A673 (cell line): ENCODE measurements around the gene METTL24.

Source experiments
- CTCF ChIP-seq: fragments of 300-800, 200-600 bp; sonication (generic); conservative IDR thresholded peaks from 2 replicates; pipeline ENCODE4 v1.5.1; 2017; ENCODE audit warnings: low read depth, mild to moderate bottlenecking, antibody characterized with exemption, low read length, moderate library complexity, mixed read lengths
- EZH2 ChIP-seq: fragments of 200-600 bp; sonication (generic); IDR thresholded peaks from 2 replicates; pipeline ENCODE4 v1.6.1; 2017; ENCODE audit warnings: borderline replicate concordance, low read depth, mild to moderate bottlenecking, mixed read lengths, antibody characterized with exemption, low read length; ENCODE audit not compliant: poor library complexity, severe bottlenecking

GRCh38 chr6:110265273-110265672, 92.9 kb downstream of the METTL24 start:
- TF ChIP-seq CTCF, result no peak
- TF ChIP-seq EZH2, result no peak
